Colon (tissue), 2 donors: ENCODE measurements around the gene PXK.
"Not testable (repeated sequence)": the region's sequence is repeated elsewhere in the genome, so short reads cannot be mapped to it uniquely, and the experiment has no call there.

Source experiments
- FAIRE-seq: peaks from 2 replicates; lab custom pipeline; 2012; peaks lifted over from hg19 to GRCh38; lab: Jason Lieb, UNC
- donor health status: control.
- donor health status: control.

The PXK gene

DNA sequence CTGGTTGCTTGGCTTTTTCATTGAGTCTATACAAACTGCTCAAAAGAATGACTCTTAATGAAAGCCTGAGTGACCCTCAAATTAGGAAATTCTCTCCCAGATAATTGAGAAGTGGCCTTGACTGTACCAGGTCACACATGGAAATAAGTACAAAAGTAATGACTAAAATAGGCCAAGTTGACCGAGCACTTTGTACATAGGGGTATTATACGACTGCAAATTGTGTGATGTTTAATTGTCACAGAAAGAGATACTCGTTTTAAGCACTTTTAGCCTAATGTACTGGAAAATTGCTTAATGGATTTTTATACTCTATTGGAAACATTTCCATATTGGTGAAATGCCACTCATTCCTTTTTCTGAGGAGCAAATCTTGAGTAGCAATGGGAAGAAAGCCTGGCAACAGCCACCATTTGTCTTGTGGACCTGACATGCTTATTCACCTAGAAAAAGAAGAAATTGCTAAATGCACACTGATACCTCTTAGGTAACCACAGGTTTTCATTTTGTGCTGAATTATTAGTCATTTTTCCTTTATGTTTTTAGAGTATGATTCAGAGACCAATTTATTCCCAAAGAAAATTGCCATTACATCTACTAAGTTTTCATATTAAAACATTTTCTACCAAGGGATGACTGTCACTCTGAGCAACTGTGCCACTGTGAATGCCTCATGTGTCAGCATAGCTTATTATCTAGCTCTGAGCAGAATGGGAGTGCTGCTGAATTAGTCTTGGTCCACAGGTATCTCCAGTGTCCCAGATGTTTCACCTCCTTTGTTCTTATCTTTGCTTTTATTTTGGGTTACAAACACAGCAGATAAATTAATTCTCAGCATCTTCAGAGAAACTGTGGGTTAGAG, 8.9 kb upstream of the PXK start:
- no peak for FAIRE-seq

DNA sequence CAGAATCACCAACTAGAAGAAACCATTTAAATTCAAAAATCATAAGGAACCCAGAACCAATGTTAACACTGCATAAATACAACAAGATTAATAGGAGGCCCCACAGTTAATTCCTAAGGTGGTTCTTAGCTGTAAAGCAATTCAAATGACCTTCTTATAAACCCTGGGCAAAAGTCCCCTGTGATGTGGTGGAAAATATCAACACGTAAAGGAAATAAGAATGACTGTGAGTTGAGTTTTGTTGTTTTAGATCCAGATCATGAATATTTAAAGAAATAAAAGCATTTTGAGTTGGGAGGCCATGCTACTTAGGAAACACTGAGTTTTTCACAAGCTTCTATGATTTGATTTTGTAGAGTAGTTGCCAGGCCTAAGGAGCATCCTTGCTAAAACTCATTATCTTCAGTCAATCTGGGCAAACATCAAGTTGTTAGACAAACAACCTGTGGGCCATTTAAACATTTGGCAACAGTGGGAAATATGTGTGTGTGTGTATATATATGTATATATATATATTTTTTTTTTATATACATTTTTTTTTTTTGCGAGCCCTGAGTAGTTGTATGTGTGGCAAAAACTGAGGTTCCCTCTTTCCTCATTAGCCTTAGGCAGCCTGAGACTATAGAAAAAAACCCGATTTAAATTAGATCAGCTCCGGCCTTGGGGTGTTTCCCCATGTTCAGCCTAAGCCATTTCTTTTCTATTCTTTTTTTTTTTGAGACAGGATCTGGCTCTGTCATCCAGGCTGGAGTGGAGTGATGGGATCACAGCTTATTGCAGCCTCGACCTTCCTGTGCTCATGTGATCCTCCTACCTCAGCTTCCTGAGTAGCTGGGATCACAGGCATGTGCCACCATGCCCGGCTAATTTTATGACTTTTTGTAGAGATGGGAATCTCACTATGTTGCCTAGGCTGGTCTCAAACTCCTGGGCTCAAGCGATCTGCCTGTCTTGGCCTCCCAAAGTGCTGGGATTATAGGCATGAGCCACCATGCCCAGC, 8.0 kb upstream of the PXK start:
- FAIRE-seq = no peak

GRCh38 chr3:58325525-58325992, 7.1 kb upstream of the PXK start:
- no peak for FAIRE-seq

DNA sequence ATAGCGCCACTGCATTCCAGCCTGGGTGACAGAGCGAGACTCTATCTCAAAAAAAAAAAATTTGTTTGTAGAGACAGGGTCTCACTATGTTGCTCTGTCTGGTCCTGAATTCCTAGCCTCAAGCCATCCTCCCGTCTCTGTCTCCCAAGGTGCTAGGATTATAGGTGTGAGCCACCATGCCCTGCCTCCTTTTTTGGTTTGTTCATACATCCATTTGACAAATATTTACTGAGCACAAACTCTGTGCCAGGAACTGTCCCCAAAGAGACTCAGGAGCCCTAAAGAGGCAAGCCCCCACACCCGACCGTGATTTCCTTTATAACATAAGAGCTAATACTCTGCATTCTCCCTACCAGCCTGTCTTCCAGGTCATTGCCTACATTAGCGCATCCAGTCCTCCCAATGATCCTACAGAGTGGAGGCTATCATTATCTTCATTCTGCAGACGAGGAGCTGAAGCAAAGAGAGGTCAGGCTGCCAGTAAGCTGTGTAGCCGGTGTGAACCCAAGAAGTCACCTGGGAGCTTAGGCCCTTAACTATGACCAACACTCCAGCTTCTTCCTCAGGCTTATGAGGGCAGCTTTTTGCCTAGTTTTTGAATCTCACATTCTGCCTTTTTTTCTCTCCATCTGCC, 6.3 kb upstream of the PXK start:
- no peak for FAIRE-seq

DNA sequence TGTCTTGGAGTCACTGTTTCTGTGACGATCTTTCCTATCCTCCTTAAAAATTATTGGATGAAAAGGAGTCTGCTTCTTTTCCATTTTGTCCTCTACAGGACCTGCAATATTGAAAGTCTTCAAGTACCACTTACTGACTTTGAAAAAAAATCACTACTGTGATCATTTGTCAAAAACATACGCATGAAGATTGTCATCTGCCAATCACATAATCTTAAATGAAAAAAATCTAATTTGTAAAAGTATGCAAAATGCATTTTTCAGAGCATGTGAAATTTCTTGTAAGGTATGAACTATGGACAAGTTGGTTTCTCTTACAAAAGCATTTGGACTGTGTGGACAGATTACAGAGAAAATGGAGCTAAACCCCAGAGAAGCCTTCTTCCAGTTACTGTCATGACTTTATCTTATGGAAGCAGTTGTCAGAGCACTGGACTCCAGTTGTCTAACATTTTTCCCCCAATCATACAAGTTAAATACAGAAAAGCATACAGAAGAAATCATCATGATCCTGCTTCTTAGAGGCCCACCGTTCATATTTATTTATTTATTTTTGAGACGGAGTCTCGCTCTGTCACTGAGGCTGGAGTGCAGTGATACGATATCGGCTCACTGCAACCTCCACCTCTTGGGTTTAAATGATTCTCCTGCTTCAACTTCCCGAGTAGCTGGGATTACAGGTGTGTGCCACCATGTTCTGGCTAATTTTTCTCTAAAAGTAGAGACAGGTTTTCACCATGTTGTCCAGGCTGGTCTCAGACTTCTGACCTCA, 3.4 kb upstream of the PXK start:
- no peak for FAIRE-seq

- FAIRE-seq = no peak
These were observed 2.7 kb upstream of the PXK start for GRCh38 chr3:58329922-58330413.

DNA sequence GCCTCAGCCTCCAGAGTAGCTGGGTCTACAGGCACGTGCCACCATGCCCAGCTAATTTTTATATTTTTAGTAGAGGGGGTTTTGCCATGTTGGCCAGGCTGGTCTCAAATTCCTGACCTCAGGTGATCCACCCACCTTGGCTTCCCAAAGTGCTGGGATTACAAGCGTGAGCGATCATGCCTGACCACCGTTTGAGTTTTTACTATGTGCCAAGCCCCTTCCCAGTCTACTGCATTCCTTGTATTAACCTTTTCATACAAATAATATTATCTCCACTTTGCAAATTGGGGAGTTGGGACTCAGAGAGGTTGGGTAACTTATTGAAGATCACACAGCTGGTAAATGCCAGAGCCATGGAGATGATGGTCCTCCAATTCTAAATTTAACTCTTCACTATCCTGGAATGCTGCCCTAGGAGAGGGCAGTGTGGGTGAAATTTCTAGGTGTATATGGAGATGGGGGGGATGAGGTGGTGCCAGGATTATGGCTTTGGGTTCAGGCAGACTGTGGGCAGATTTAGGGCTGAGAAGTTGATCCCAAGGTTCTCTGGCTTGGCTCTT, 1.0 kb upstream of the PXK start:
- FAIRE-seq = no peak

- no peak for FAIRE-seq
These were observed 717 bp downstream of the PXK start for GRCh38 chr3:58333206-58334012.

DNA sequence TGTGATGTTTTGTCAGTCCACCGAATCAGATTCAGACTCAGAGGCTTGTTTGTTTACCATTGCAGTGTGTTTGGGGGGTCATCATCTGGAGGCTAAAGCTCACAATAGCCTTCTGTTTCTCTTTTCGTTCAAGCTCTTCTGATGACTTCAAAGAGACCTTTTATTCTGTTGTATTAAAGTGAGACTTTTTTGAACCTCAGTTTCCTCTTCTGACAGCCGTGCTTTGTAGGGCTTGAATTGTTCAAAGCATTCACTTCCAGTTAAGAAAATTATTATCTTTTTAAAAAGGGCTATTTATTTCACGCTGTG, 1.3 kb downstream of the PXK start:
- no peak for FAIRE-seq

GRCh38 chr3:58334506-58334884, 1.8 kb downstream of the PXK start:
- FAIRE-seq = no peak

DNA sequence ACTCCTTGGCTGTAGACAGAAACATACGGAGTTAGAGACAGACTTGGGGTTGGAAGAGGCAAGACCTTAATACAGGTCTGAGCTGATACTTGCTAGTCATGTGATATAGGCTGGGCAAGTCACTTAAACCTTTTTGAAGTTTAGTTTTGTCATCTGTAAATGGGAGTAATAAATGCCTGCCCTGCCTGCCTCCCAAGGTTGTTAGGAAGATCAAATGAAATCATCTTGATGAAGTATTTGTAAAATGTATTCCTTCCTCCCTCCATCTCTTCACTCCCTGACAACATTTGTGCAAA, 2.9 kb downstream of the PXK start:
- no peak for FAIRE-seq

DNA sequence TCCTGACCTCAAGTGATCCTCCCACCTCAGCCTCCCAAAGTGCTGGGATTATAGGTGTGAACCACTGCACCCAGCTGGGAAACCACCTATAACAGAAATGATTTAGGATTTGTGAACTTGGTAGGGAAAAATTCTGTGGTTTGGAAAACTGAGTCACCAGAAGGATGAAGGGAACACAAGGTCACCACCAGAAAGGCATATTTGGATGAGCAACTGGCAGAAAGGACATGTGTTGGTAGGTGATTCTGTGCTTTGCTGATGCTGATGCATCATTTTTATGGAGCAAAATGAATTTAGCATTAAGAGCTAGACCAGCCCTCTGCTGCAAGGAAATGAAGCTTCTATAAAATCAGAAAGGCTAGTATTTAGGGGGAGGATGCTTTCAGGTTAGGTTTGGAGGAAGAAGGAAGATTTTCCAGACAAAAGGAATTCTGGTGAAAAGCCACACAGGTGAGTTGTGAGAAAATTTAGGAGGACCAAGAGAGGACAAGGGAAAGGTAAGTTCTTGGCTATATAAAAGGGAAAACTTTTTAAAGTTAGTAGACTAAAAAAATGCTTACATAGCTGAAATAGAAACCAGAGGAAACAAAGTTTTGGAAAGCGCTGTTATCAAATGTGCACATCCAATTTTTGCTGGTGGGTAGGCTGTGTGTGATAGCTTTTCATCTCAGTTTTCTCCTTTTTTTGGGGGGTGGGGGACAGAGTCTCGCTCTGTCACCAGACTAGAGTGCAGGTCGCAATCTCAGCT, 3.6 kb downstream of the PXK start:
- no peak for FAIRE-seq

DNA sequence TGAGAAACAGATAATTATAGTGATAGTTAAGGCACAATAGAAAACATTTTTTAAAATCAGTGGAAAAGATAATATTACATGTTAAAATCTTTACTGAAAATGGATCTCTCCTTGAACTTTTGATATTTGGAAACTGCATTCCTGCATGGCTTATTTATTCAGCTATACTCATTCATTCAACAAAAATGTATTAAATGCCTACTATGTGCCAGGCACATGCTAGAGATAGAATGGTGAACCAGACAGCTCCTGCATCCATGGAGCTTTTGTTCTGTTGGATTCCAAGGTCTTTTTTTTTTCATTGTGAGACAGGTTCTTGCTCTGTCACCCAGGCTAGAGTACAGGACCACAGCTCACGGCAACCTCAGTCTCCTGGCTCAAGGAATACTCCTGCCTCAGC, 4.5 kb downstream of the PXK start:
- FAIRE-seq = no peak

- FAIRE-seq = not testable (repeated sequence)
These were observed 6.5 kb downstream of the PXK start for GRCh38 chr3:58339146-58339545.

- FAIRE-seq = no peak
These were observed 8.0 kb downstream of the PXK start for GRCh38 chr3:58340594-58341244.

- FAIRE-seq = no peak
These were observed 8.7 kb downstream of the PXK start for GRCh38 chr3:58341376-58341775.

DNA sequence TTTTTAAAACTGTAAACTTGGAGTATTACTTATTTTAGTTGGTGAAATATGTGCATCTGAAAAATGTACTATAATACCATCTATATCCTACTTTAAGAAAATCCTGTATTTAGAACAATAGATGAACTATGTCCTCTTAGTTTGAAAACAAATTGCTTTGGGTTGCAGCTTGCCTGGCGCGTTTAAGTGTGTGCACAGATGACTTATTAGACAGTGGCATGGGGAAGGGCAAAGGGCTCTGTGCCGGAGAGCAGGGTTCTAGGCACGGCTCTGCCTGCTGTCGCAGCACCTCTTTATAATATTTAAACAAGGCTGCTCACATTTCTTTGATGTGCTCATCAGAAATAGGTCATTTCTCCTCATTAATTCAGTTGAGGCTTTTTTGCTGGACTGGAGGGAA, 10.0 kb downstream of the PXK start:
- no peak for FAIRE-seq

GRCh38 chr3:58345457-58345856, 12.8 kb downstream of the PXK start:
- no peak for FAIRE-seq

GRCh38 chr3:58346368-58346767, 13.7 kb downstream of the PXK start:
- no peak for FAIRE-seq
